Measurements from ENCODE around the gene AMBN.
"Not testable (repeated sequence)": the region's sequence is repeated elsewhere in the genome, so short reads cannot be mapped to it uniquely, and the experiment has no call there.

Gene AMBN

DNA sequence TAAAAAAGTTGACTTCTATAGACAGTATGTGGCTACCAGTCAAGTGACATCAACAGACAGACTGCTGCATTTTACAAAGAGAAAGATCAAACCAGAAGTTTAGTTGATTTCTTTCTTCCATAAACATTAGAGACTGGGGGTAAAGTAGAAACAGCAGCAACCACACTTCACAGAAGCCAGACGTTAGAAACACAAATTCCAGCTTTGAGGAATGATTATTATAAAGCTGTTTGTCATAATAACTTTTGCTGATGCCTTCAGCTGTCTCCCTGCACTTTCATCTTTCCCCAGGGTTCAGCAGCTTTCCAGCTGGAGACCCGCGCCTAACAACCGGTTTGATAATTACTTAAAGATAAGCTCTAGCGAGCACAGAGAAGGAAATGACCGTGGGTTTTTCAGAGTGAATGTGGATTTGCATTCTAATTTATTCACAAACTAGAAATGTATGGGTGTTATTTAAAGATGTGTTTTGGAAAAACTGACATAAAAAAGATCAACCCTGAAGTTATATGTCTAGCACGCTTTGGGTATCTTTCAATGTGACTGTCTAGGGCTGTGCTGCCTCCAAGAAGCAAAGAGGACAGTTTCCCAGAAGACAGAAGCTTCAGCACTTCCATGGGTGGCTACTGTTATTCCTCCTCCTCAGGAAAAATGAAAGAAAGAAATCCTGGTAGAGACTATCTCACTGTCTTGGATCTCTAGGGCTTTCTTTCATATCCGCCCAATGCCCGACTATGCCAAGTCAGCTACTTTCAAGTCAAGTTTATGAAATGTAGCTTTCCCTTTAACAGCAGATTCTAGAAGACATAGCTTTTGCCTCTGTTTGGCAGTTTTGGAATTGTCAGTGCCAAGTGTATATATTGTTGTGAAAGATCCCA is 21.5 kb downstream of the AMBN start:
- DNase-seq, result no peak

GRCh38 chr4:70614184-70614555 is 22.1 kb downstream of the AMBN start:
- no peak for DNase-seq

- DNase-seq, result no peak
Observed at GRCh38 chr4:70619288-70619687, 27.2 kb downstream of the AMBN start.

DNA sequence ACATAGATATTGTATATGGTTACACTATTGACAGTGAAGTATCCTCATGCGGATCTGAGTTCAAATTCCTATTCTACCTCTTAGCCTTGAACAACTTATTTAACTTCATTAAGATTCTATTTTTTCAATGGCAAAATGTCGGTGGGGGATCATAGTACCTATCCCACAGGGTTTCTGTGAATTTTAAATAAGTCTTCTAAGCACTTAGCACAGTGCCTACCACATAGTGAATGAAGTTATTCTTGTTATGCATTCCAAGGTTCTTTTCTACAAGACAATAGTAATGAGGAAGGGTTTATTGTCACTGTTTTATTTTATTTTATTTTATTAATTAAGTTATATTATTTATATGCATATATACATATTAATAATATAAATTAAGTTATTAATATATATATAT is 27.7 kb downstream of the AMBN start:
- DNase-seq, result no peak

DNA sequence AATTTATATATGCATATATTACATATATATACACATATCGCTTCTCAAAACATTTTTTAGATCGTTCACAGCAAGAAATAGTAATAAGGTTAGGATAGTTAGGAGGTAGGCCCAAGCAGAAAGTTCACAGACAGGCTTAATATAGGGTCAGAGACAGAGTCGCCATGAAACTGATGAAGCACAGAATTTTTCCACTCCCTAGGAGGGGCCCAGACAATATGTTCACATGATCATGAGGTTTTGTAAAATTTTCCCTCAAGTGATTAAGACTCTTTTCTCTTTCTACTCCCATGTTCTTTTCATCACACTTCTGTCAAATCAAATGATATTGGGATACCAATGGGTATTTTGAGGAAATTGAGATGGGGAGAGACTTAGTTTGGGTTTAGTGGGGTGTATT is 31.3 kb downstream of the AMBN start:
- no peak for DNase-seq

- no peak for DNase-seq
Observed at GRCh38 chr4:70624226-70624793, 32.3 kb downstream of the AMBN start.

GRCh38 chr4:70627620-70628019 is 35.6 kb downstream of the AMBN start:
- DNase-seq, result no peak

DNA sequence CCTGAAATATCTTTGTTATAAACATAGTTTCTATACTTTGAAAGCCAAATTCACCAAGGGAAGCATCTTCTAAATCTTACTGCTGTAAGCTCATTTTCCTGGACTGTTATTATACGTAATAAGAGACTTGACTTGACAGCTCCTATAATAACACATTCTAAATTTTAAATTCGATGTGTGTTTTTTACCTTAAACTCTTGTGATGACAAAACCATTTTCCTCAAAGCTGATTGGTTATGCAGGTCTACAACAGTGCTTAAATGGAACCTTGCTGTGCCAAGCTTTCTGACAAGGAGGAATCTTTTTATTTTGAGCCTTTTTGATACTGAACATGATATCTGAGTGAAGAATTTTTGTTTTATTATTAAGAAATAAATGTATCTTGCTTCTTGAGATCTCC is 36.4 kb downstream of the AMBN start, which contains the start of gene ENAM:
TSS of gene ENAM (plus strand) at position 301 of the 400 bp plus-strand sequence. CDS start 757 bp downstream, outside the sequence.
- no peak for DNase-seq

- DNase-seq, result no peak
Observed at GRCh38 chr4:70629469-70630090, 37.5 kb downstream of the AMBN start.

DNA sequence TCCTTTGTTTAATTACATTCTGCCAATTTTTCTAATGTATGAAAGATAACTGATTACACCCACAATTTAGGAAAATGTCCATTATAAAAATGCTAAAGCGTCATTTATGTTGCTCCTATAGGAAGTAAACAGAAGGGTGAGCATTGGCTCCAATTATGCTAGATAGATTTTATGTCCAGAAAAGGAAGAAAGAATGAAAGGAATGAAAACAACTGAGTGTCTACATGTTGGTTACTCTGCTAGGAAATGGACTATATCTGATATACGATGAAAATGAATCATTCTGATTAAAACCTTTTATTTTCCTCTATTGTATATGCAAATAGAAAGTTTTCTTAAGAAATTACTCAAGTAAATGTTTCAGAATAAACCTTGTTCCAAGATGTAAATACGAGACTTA is 38.1 kb downstream of the AMBN start:
- DNase-seq, result no peak

DNA sequence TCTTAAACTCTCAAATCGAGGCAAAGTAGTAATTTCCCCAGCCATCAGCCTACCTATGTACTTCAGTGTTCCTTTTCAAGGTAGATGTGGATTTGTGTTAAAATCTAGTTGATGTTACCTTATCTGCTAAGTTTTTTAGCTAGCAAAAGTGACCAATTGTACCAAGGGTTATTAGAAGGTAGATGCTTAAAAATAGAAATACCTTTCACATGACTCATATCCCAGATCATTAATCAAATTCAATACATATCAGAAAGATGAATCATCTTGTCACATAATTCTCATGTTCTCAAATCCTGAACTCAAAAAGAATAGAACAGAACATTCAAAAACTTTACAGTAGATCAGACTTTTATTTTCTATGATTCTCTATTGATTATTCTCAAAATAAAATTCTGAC is 40.0 kb downstream of the AMBN start:
- no peak for DNase-seq

- DNase-seq, result no peak
Observed at GRCh38 chr4:70634482-70634881, 42.4 kb downstream of the AMBN start.

DNA sequence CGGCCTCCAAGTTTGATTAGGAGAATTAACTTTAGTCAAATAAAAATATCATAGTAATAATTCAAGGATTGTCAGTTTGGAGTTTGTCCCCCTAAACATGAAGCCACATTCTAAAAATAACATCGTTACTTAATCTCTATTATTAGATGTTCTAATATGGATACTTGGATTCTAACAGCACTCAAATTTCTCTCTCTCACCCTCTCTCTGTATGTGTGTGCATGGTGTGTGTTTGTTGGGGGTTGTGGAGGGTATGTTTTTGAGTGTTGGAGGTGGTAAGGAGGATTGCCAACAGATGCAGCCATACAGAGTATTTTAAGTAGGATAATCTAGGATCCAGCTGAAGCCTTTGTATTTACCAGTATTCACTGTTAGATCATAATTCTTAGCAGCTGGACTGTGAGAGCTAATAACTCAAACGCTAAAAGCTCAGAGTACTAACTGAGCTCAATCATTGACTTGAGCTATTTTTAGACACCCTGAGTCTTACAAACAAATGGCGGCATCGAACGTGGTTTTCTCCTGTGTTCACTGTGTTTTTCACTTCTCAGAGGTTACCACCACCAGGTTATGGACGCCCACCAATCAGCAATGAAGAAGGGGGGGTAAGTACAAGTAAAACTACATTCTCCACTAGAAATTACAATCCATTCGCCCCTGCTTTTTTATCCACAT is 45.3 kb downstream of the AMBN start:
- no peak for DNase-seq

GRCh38 chr4:70640192-70640591 is 48.1 kb downstream of the AMBN start:
- no peak for DNase-seq

DNA sequence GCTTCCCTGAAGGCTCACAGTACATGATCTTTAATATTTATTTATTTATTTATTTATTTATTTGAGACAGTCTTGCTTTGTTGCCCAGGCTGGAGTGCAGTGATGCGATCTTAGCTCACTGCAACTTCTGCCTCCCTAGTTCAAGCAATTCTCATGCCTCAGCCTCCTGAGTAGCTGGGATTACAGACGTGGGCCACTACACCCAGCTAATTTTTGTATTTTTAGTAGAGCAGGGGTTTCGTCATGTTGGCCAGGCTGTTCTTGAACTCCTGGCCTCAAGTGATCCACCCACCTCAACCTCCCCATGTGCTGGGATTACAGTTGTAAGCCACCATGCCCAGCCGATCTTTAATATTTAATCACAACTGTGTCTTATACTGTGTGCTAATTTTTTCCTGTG is 58.7 kb downstream of the AMBN start:
- DNase-seq, result not testable (repeated sequence)

DNA sequence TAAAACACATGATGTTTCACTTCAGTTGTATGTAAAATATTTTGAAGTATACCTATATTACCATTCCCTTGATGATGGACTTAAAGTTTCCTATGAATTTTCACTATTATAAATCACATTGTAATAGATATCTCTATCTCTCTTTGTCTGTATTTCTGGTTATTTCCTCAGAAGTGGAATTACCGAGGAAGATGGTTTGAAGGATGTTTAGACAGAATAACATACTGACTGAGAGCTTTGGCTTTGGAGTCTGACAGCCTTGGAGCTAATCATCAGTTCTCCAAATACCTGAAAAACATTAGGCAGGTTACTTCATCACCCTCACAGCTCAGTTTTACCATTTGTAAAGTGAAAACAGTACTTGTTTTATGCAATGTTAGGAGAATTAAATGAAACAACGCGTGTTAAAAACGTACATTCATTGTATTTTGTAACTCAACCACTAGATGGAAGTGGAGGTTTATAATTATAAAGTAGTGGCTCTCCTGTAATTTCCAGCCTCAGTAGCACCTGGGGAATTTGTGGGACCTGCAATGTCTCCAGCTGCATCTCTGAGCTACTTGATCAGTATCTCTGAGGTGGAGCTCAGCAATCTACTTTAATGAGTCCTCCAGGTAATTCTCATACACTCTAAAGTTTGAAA is 59.9 kb downstream of the AMBN start:
- no peak for DNase-seq

DNA sequence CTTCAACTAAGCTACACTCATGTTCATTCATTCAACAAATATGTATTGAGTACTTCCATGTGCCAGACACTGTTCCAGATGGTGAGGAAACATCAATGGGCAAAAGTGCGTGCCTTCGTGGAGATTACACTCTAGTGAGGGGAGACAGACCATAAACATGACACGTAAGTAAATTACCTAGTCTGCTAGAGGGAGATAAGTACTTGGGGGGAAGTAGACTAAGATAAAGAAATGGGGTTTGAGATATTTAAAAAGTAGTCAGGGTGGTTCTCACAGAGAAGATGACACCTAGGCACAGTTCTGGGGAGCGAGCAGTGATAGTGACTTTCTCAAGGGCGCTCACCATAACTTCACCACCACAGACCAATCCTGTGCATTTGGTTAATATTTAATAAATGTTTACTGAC is 62.6 kb downstream of the AMBN start:
- DNase-seq, result no peak

All from activated CD8-positive, alpha-beta memory T cell treated with anti-CD3 and anti-CD28 coated beads, Interleukin-2, amount 50 U/mL, for 48 hours (primary cell).